ENCODE measurements around the gene CALY.

The CALY gene

DNA sequence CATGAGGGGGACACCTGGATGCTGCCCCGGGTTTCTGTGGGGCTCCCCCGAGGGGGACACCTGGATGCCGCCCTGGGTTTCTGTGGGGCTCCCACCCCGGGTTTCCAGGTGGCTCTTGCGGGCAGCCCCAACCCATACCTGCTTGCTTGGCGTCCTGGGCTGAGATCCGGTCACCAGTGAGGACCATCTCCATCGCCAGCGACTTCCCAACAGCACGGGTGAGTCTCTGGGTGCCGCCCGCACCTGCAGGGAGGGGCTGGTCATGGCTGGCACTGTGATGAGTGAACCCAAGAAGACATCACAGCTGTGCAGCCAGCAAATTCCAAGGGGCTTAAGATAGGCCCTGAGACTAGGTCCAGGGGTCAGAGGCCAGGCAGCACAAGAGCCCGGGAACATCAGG is 30.1 kb upstream of the CALY start:
- no peak for DNase-seq (ENCODE audit: low read depth)

DNA sequence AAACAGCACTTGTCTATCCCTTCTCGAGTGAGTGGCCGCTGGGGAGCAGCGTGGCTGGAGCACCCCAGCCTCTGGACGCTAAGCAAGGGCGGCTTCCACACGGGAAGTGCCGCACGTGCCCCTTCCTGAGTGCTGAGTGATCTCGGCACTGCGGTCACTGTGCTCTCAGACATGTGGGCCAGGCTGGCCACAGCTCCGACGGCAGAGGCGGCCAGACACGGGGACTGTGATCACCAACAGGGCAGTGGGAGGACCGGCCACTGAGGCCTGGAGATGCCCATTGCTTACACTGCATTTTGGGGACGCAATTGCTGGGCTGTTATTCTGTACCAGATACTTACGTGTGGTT is 29.4 kb upstream of the CALY start:
- DNase-seq (ENCODE audit: low read depth): no peak

DNA sequence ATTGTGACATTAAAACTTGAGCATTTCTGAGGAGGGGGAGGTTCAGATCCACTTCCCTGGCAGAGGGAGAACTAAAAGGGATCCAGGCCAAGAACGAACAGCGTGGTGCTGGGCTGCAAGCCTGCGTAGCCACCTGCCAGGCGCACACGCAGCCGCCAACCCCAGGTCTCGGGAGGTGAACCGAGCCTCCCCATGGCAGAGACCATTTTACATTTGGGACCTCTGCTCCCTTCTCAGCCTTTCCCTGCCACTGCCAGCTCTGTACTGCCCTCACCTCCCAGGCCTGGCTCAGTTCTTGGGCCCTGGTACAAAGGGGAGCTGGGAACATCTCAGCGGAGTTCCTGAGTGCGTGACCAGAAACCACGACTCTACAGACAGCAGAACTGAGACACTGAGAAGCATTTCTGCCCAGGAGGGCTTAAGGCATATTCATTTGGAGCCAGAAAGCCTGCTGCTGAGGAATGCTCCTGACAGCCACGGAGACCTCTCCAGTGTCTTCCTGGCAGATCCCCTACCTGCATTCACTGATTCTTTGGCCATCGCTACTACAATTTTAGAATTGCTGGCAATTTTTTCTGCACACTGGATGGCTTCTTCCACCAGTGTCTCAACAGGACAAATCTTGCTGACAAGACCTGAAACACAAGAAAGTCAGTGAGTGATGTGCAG is 28.9 kb upstream of the CALY start:
- DNase-seq (ENCODE audit: low read depth): no peak

DNA sequence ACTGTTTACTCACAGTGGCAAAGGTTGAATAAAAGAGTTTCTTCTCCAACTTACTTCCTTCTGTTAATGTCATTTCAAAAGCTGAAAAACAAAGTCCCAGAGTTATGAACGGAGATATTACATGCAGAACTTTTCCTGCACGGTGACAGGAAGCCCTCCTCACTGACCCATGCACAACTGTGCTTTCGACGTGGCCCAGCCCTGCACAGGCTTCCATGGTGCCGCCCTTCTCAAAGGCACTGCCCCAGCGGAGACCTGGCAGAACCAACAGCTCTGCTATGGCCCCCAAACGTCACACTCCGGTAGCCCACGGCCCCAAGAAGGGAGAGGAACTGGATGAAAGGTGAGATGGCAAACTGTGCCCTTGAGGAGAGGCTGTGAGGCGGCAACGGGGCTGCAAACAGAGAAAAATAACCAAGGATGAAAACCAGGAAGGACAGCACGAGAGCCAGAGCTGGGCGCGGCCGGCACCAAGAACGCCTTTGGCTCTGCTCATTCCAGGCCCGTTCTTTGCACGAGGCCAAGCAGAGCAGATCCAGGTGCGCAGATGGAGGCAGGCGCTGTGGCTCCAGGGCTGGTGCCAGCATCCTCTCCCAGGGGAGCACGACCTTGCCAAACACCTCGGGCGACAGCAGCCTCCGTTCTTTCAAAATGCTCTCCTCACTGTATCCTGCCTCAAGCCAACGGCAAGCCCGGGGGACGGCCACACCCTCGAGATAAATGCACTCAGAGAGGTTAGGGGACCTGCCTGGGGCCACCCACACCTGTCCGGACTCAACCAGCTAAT is 28.1 kb upstream of the CALY start:
- no peak for DNase-seq (ENCODE audit: low read depth)

DNA sequence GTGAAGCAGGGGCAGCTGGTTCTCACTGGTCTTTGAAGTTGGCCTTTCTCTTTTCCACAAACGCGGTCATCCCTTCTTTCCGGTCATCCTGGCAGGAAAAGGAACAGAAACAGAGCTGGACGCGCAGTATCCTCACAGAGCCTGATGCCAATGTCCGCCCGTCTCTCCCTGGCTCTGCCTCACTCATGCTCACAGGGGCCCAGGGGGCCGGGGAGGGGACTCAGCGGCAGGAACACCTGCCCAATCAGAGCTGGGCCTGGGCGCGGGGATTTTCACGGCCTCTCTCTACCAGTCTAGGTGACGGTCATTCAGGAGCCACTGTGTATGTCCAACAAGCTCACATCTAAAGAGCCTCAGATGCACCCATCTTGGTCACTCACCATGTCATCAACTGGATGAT is 26.1 kb upstream of the CALY start:
- no peak for DNase-seq (ENCODE audit: low read depth)

DNA sequence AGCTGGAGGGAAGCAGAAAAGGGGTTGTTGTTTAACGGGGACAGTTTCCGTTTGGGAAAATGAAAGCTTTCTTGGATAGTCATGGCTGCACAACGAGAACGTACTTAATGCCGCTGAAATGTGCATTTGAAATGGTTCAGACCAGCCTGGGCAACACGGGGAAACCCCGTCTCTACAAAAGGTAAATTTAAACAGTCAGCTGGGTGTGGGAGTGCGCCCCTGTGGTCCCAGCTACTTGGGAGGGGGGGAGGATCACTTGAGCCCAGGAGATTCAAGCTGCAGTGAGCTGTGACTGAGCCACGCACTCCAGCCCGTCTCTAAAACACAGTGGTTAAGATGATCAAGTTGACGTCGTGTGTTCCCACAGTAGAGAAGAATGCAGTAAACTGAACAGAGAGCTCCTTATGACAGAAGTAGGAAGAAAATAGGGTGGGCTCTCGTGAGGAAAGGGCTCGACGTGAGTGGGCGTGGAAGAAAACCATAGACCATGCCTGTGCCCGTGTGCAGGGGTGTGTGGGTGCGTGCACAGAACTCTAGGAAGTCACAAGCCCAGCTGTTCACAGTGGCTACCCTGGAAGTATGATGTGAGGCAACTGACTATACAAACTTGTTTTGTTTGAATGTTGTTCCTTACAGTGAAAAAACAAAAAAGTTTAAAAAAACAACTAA is 25.2 kb upstream of the CALY start:
- DNase-seq (ENCODE audit: low read depth): no peak

DNA sequence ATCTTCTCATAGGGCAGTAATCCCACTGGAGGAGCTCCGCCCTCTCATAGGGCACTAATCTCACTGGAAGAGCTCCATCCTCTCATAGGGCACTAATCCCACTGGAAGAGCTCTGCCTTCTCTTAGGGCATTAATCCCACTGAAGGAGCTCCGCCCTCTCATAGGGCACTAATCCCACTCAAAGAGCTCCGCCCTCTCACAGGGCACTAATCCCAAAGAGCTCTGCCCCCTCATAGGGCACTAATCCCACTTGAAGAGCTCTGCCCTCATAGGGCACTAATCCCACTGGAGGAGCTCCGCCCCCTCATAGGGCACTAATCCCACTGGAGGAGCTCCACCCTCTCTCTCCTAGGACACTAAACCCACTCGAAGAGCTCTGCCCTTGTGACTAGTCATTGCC is 24.5 kb upstream of the CALY start:
- no peak for DNase-seq (ENCODE audit: low read depth)

DNA sequence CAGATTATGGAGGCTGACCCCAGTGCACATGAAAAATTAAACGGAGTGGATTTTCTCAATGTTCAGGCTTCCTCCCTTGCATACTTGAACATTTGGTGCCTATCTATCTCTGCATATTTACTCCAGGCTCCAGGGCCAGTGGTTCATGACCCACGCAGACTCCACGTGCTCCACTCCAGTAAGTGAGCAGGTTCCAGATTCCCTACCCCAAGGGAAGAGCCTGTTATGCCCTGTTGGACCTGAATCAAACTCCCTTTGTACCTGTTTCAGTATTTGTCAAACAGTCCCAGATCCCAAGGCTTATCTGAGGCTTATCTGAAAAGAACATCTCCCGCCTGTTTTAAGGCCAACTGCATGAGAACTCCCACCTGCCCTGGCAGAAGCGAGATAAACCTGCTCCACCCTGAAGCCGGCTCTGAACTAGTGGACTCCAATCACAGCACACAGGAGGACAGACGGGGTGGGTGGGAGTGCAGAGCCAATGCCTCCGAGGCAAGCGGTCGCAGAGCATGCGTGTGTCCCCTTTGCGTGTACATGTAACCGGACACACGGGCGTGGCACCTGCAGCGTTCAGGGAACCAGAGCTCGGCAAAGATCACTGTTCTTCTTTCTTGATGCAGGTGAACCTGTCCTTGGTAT is 23.4 kb upstream of the CALY start:
- no peak for DNase-seq (ENCODE audit: low read depth)

DNA sequence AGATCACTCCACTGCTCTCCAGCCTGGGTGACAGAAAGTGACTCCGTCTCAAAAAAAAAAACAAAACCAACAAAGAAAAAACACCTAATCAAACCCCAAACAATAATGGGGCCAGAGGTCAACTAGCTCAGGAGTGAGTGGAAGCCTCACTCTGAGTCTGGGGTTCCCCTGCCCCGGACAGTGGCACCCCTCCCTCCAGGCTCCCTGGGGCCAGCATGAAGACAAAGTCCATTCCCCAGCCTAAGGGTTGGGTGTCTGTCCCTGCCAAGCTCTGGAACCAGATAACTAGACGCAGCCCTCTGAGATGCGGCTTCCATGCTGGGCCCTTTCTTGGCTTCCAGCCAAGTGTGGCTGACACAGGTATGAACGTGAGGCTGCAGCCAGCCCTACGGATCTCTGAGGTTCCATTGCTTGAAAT is 22.9 kb upstream of the CALY start:
- no peak for DNase-seq (ENCODE audit: low read depth)

DNA sequence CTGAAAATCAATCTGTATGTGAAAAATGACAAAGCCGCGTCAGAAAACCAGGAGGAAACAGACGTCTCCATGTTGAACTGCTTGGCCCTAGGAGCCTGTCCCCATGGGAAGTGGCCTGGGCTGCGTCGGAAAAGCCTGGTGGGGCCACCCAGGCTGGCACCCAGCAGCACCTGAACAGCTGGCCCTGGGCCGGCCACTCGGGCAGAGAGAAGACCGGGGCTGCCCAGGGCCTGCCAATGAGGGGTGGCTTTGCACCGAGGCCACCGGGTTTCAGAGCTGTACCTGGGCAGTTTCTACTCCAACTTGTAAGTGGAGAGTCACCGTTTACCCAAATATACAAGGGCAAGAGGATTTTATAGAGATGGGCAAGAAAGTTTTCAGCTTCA is 22.2 kb upstream of the CALY start:
- DNase-seq (ENCODE audit: low read depth): no peak

DNA sequence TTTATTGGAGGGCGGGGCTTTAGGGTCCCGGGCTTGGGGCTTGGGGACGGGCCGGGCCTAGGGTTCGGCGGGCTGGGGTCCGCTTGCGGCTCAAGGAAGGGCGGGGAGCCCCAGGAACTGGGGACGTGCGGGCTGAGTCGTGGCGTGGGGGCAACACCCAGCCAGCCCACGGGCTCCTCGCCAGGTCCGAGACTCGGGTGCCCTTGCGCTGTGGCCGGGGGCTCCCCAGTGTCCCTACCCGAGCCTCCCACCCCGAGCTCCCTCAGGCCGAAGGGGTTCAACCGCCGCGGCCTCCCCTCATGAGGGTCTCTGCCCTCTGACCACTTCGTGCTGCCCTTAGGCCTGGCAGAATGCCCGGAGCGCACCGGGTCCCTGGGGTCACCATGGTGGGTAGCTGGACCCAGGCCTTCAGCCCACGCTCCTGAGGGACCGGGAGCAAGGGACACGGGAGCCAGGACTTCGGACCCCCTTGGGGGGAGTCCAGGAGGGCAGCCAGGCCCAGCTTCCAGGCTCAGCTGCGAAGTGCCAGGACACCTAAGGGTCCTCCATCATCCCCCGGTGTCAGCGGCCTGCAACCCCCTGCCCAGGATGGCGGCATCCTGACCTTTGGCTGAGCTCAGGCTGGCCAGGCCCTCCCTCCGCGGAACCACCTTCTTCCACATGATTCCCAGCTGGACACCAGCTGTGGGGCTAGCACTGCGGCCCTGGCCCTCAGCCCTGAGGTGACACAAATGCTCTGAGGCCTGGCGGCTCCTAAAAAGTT is 21.6 kb upstream of the CALY start:
- no peak for DNase-seq (ENCODE audit: low read depth)

DNA sequence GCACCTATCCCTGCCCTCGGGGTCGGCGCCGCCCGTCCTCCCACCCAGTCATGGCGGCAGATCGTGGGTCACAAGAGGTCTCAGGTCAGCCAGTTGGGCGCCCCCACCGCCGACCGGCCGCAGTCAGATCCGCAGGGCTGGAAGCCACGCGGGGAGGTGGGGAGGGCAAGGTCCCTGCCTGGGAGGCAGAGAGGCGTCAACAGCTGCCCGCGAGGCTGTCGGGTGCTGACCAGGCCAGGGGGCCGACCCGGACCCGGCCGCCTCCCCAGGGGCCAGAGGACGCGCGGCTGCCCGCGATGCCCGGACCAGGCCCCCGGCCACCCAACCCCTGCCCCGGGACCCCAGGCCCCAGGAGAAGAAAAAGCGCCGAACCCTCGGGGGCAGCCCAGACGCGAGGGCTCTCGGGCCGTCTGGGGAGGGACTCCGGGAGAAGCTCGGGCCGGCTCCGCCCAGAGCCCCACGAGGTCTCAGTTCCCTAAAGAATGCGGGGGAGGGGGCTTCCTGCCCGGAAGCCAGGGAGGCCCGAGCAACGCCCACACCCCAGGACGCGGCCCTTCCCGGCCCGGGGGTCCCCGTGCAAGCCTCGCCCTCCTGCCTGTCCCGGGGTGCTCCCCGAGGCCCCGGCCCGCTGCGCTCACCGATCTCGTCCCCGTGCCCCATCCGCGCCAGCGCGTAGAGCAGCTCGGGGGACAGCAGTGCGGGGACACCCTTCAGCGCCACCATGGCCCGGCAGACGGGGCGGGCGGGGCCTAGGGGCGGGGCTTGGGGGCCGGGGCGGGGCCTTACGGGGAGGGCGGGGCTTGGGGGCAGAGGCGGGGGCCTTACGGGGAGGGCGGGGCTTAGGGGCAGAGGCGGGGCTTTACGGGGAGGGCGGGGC is 20.8 kb upstream of the CALY start, which contains the start of gene FUOM:
Gene FUOM, minus strand, starts transcription at position 735 of the 877 bp plus-strand sequence. Its CDS starts 12 bp downstream, at position 723.
- DNase-seq (ENCODE audit: low read depth): no peak

DNA sequence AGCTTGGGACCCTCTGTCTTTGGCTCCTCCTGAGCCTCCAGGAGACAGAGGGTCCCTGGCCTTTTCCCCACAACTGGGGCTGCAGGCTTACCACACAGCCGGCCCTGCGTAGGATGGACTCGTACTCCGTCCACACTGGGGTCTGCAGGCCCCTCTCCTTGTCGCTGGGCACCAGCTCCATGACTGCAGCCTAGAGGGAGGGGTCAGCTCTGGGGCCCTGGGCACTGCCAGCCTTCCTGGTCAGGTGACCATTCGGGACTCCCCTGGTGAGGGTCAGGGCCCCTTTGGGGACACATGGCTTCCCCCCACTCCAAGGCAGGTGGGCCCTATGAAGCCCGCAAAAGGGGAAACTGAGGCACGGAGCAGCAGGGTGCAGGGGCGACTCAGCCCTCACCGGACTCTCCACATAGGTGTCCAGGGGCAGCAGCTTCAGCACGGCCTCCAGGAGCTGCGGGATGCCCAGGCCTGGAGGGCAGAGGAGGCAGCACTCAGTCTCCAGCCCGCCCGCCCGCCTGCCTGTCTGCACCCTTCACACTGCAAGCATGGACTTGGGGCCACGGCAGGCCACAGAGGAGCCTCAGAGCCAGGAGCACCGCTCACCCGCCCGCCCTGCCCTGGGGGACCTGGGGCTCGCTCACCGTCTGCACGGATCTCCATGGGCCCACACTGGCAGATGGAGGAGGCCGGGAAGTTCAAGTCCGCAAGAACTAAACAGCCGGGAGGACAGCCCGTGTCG is 20.0 kb upstream of the CALY start:
- DNase-seq (ENCODE audit: low read depth): no peak

DNA sequence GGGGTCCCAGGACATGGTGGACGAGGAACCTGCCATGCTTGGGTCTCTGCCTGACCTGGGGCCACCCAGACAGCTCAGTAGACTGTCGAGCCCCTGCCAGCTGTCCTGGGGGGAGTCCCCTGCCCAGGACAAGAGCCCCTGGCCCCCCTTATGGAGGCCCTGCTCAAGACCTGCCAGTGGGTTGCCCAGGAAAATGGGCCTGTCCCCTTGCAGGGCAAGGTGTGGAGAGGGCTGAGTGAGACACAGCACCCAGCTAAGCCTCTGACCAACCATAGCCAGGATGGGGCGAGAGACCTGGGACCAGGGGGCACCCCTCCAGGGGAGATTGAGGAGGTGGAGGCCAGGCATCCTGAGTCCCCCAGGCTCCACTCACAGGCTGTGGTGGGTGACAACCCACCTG is 19.3 kb upstream of the CALY start:
- DNase-seq (ENCODE audit: low read depth): no peak

DNA sequence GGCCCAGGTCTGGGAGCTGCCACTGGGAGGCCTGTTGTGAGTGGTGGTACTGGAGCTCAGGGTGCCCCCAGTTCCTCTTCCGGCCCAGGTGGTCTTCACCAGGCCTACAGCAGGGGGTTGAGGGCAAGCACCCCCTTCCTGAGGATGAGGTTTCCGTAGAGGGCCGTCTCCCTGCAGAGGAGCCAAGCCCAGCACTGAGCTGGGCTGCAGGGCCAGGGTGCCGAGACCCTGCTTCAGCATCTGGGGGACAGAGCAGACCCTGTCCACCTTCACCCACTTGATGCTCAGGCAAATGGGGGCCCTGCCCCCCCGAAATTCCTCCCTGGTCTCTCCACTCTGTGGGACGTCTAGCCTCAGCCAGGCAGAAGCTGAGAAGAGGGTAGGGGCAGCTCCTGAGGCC is 18.6 kb upstream of the CALY start:
- no peak for DNase-seq (ENCODE audit: low read depth)

DNA sequence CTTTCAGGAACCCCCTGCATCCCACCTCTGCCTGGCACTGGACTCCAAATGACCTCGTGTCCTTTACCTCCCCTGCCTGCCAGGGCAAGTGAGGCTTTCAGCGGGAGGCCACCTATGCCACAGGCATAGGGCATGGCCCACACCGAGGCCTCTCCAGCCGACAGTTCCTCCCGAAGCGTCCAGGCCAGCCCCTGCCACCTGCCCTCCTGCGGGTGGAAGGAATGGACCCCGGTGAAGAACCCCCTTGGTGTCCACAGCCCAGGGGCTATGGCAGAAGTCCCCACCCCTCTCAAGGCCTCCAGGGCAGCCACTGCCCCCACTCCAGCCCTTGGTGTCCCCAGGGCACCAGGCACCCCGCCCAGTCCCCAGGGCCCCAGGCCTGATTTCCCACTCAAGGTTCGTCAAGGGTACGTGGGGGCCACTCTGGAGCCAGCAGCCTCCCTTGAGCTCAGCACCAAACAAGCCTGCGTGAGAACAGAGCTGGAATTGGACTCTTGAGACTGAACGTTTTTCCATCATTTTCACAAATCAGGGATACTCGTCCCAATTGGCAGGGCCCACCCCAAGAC is 18.1 kb upstream of the CALY start:
- no peak for DNase-seq (ENCODE audit: low read depth)

DNA sequence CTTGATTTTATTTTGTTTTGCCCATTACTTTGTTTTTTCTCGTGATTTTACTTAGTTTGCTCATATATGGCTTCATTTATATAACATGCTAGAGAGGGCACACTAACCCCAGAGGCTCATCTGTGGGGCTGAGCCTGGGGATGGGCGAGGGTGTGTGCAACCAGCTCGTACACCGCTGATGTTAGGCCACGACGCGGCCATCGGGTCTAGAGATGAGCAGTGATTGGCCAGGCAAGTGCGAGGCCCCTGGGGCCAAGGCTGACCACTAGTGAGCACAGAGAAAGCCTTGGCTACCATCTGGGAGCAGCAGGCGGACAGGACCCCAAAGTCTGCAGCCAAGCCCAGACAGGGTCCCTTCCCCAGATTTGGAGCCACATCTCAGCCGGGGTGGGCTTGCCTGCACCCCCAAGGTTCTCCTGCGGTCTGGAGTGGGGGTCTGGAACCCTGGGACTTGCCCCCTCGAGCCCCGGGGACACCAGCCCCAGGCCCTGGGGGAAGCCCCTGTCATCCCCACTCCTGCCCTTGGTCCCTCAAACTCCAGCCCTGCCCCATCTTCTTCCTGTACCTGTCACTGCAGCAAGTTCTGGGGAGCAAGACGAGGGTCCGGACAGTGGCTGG is 17.4 kb upstream of the CALY start:
- no peak for DNase-seq (ENCODE audit: low read depth)

DNA sequence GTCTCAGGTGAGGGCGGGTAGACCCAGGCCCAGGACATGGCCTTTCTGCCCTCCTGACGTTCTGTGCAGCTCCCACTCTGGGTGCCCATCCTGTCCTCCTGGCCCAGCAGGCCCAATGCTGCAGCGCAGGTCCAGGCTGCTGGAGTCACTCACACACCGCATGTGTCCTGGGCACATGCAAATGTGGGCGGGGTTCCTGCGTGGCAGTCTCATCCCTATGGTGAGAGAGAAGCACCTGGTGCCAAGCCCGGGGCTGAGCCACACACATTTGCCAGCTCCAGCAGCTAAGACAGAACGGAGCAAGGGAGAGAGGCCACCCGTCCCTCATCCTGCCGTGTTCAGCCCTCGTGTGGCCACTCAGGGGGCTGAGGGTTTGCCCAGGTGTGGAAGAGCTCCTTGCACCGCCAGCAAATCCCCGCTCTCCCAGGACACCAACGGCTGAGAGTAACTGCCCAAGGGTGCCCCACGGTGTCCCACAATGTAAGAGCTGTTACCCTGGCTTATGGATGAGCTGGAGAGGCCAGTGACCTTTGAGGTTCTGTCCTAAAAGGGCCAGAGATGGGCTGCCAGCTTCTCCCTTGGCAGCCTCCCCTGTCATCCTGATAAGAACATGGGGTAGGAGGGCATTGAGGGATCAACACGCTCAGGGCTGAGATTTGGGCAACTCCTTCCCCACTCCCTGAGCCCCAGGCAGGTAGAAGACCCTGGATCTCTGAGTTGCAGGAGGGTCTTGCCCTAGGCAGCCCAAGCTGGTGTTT is 16.7 kb upstream of the CALY start:
- DNase-seq (ENCODE audit: low read depth): no peak

All from non-pigmented ciliary epithelial cell (primary cell).